HCT116 (cell line): Measurements from ENCODE around the gene PKP1. TPM values are rescaled to one million over a fixed set of nuclear protein-coding genes. Genes with fewer than 3 reads are reported as not detected.
A peak's percentile ranks its signal among the peaks of the same experiment; 100 is the strongest.

Experiments used
- ATAC-seq: fragments of 200-7000 bp; cut with Tn5 transposase; 2 replicates; pipeline ENCODE4 v1.9.1; 2020; ENCODE audit warnings: mild to moderate bottlenecking, moderate library complexity
- Bru-seq: library from RNA; stranded (reverse); fragments of 400-500 nt; gene quantifications from one replicate; lab custom pipeline; 2021; lab: Mats Ljungman, UMichigan
- BruChase-seq, 2 experiments: library from RNA; stranded (reverse); fragments of 400-500 nt; gene quantifications; one replicate each; lab custom pipeline; 2021; lab: Mats Ljungman, UMichigan
- BruUV-seq: library from RNA; stranded (reverse); fragments of 400-500 nt; replicated peaks from 2 replicates; lab custom pipeline; 2021; lab: Mats Ljungman, UMichigan
- CTCF ChIA-PET: fragments of 300-600 bp; sonication (Branson Sonifier 250); formaldehyde crosslinking; loops from one replicate; lab custom pipeline; 2021; ENCODE audit warnings: antibody characterized with exemption; lab: Charles Lee
- POLR2A ChIA-PET: fragments of 300-600, 350-600 bp; sonication (Branson Sonifier 250); formaldehyde crosslinking; loops from one replicate; lab custom pipeline; 2021; ENCODE audit warnings: antibody characterized with exemption; lab: Charles Lee
- RAD21 ChIA-PET, 2 experiments: fragments of 300-600 bp; sonication (Branson Sonifier 250); formaldehyde crosslinking; loops; one replicate each; lab custom pipeline; 2023; ENCODE audit warnings: low total read pairs in 2 of 2; ENCODE audit not compliant: uncharacterized antibody in 2 of 2, unreplicated experiment in 2 of 2, low non-redundant PET in 1 of 2; lab: Charles Lee
- DNase-seq: peaks from one replicate; pipeline ENCODE4 v3.0.0-alpha.2; 2010; ENCODE audit warnings: low read depth, low spot score
- H2AFZ ChIP-seq: fragments of 200-600 bp; shearing (Covaris generic), sonication (generic); 2 replicates; pipeline ENCODE4 v1.6.1; 2017; ENCODE audit warnings: low read depth, mixed run types, mixed read lengths, antibody characterized with exemption, low read length; ENCODE audit not compliant: poor library complexity, severe bottlenecking
- H3K27ac ChIP-seq: 2 replicates; pipeline ENCODE4 v1.5.1; 2012; ENCODE audit warnings: low read depth, low read length
- H3K27me3 ChIP-seq: fragments of 200-600 bp; sonication (generic); 2 replicates; pipeline ENCODE4 v1.6.1; 2016; ENCODE audit warnings: mixed run types, low read length, mixed read lengths; ENCODE audit not compliant: insufficient read depth
- H3K36me3 ChIP-seq, 2 experiments: fragments of 200-500 bp in 1 of 2; fragments of 200-600 bp in 1 of 2; sonication (Bioruptor generic) in 1 of 2; sonication (generic) in 1 of 2; 2 replicates each; pipeline versions ENCODE4 v1.5.1 to v1.6.1; 2014 to 2016; ENCODE audit warnings: low read length in 2 of 2, inconsistent platforms in 1 of 2, mixed read lengths in 1 of 2, mixed run types in 1 of 2; ENCODE audit not compliant: insufficient read depth in 2 of 2, control insufficient read depth in 1 of 2
- H3K4me1 ChIP-seq, 2 experiments: fragments of 200-600 bp in 1 of 2; sonication (generic) in 1 of 2; 2 replicates each; pipeline versions ENCODE4 v1.5.1 to v1.6.1; 2012 to 2017; ENCODE audit warnings: low read length in 2 of 2, inconsistent platforms in 1 of 2, mild to moderate bottlenecking in 1 of 2, mixed read lengths in 1 of 2, mixed run types in 1 of 2, moderate library complexity in 1 of 2; ENCODE audit not compliant: insufficient read depth in 2 of 2, control insufficient read depth in 1 of 2
- H3K4me2 ChIP-seq: fragments of 200-600 bp; sonication (generic); 2 replicates; pipeline ENCODE4 v1.6.1; 2017; ENCODE audit warnings: mixed run types, low read length, mixed read lengths
- H3K4me3 ChIP-seq, 2 experiments: fragments of 200-600 bp in 1 of 2; sonication (generic) in 1 of 2; replicated peaks in 1 of 2; 2 replicates each; pipeline ENCODE4 v1.5.1; 2011 to 2016; ENCODE audit warnings: low read length in 2 of 2, control low read depth in 1 of 2, low read depth in 1 of 2, mild to moderate bottlenecking in 1 of 2, mixed read lengths in 1 of 2, mixed run types in 1 of 2
- H3K79me2 ChIP-seq: fragments of 200-600 bp; sonication (generic); 2 replicates; pipeline ENCODE4 v1.6.1; 2017; ENCODE audit warnings: mild to moderate bottlenecking, mixed run types, low read length, moderate library complexity, mixed read lengths; ENCODE audit not compliant: insufficient read depth
- H3K9ac ChIP-seq: fragments of 200-600 bp; sonication (generic); 2 replicates; pipeline ENCODE4 v1.6.1; 2016; ENCODE audit warnings: low read length, mixed read lengths
- H3K9me2 ChIP-seq: fragments of 200-600 bp; sonication (generic), shearing (Covaris generic); 2 replicates; pipeline ENCODE4 v1.6.1; 2017; ENCODE audit warnings: mixed run types, mild to moderate bottlenecking, moderate library complexity; ENCODE audit not compliant: insufficient read depth
- H3K9me3 ChIP-seq, 2 experiments: fragments of 200-500 bp in 1 of 2; fragments of 200-600 bp in 1 of 2; sonication (Bioruptor generic) in 1 of 2; sonication (generic) in 1 of 2; 2 replicates each; pipeline ENCODE4 v1.6.1; 2014 to 2017; ENCODE audit warnings: low read length in 2 of 2, mixed read lengths in 2 of 2, inconsistent platforms in 1 of 2, low read depth in 1 of 2, mild to moderate bottlenecking in 1 of 2, mixed run types in 1 of 2, moderate library complexity in 1 of 2; ENCODE audit not compliant: control insufficient read depth in 1 of 2, insufficient read depth in 1 of 2
- H4K20me1 ChIP-seq: fragments of 200-600 bp; sonication (generic), shearing (Covaris generic); 2 replicates; pipeline ENCODE4 v1.6.1; 2017; ENCODE audit warnings: mixed run types, mild to moderate bottlenecking, moderate library complexity; ENCODE audit not compliant: insufficient read depth
- EGR1 ChIP-seq: IDR thresholded peaks from 2 replicates; pipeline ENCODE4 v1.6.1; 2012; ENCODE audit warnings: low read depth
- ELF1 ChIP-seq: IDR thresholded peaks from 2 replicates; pipeline ENCODE4 v1.6.1; 2012; ENCODE audit warnings: low read depth, borderline replicate concordance
- JUND ChIP-seq: IDR thresholded peaks from 2 replicates; pipeline ENCODE4 v1.6.1; 2012
- SRF ChIP-seq: IDR thresholded peaks from 2 replicates; pipeline ENCODE4 v1.6.1; 2012; ENCODE audit warnings: low read depth
- YY1 ChIP-seq: IDR thresholded peaks from 2 replicates; pipeline ENCODE4 v1.6.1; 2011; ENCODE audit warnings: low read length, low read depth, moderate library complexity, mild to moderate bottlenecking; ENCODE audit not compliant: insufficient replicate concordance; ENCODE audit errors: extremely low read depth
- intact Hi-C: fragments of 100-400 bp; cut with micrococcal nuclease; formaldehyde crosslinking; loops from 2 replicates; pipeline ENCODE4 v1.10.0; 2022
- long read RNA-seq: library from polyadenylated mRNA; unstranded; transcript quantifications from one replicate; pipeline ENCODE4 v2.0.0, GENCODE V29; 2021; ENCODE audit not compliant: unreplicated experiment
- polyA plus RNA-seq: library from polyadenylated mRNA; unstranded; fragments of >200 nt; gene quantifications from 2 replicates; pipeline ENCODE4 v1.2.1, GENCODE V29; 2012; ENCODE audit warnings: missing spikeins
- total RNA-seq: library from RNA; stranded (reverse); gene quantifications from one replicate; pipeline ENCODE4 v1.2.1, GENCODE V29; 2021; ENCODE audit not compliant: unreplicated experiment
- TF ChIP-seq, protein P1 (sequence below): IDR thresholded peaks from 2 replicates; pipeline ENCODE4 v1.6.1; 2011; ENCODE audit warnings: mild to moderate bottlenecking, low read length, moderate library complexity; ENCODE audit not compliant: insufficient replicate concordance; ENCODE audit errors: extremely low read depth
- TF ChIP-seq, protein P2 (sequence below): IDR thresholded peaks from 2 replicates; pipeline ENCODE4 v1.6.1; 2012
- TF ChIP-seq, protein P3 (sequence below): IDR thresholded peaks from 2 replicates; pipeline ENCODE4 v1.6.1; 2012; ENCODE audit warnings: low read depth
- TF ChIP-seq, protein P4 (sequence below), 3 experiments: fragments of 200-600 bp in 1 of 3; sonication (generic) in 1 of 3; IDR thresholded peaks in 2 of 3; conservative IDR thresholded peaks in 1 of 3; 2 replicates each; pipeline ENCODE4 v1.5.1; 2012 to 2017; ENCODE audit warnings: low read depth in 2 of 3, low read length in 2 of 3, antibody characterized with exemption in 1 of 3, borderline replicate concordance in 1 of 3, control low read depth in 1 of 3, mild to moderate bottlenecking in 1 of 3, mixed read lengths in 1 of 3, mixed run types in 1 of 3, moderate library complexity in 1 of 3; ENCODE audit not compliant: insufficient read depth in 1 of 3

PKP1 gene, protein sequence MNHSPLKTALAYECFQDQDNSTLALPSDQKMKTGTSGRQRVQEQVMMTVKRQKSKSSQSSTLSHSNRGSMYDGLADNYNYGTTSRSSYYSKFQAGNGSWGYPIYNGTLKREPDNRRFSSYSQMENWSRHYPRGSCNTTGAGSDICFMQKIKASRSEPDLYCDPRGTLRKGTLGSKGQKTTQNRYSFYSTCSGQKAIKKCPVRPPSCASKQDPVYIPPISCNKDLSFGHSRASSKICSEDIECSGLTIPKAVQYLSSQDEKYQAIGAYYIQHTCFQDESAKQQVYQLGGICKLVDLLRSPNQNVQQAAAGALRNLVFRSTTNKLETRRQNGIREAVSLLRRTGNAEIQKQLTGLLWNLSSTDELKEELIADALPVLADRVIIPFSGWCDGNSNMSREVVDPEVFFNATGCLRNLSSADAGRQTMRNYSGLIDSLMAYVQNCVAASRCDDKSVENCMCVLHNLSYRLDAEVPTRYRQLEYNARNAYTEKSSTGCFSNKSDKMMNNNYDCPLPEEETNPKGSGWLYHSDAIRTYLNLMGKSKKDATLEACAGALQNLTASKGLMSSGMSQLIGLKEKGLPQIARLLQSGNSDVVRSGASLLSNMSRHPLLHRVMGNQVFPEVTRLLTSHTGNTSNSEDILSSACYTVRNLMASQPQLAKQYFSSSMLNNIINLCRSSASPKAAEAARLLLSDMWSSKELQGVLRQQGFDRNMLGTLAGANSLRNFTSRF
- total RNA-seq (0.07 TPM), Bru-seq, nascent RNA (percentile 10 among the genes with signal in this experiment), BruChase-seq, experiment 1, labeled RNA remaining after a 6-hour chase (percentile 13 among the genes with signal in this experiment), BruChase-seq, experiment 2, labeled RNA remaining after a 2-hour chase (percentile 11 among the genes with signal in this experiment)
- 0.01 and 0.07 TPM in 2 replicates for polyA plus RNA-seq
- long read RNA-seq: 0 reads

DNA sequence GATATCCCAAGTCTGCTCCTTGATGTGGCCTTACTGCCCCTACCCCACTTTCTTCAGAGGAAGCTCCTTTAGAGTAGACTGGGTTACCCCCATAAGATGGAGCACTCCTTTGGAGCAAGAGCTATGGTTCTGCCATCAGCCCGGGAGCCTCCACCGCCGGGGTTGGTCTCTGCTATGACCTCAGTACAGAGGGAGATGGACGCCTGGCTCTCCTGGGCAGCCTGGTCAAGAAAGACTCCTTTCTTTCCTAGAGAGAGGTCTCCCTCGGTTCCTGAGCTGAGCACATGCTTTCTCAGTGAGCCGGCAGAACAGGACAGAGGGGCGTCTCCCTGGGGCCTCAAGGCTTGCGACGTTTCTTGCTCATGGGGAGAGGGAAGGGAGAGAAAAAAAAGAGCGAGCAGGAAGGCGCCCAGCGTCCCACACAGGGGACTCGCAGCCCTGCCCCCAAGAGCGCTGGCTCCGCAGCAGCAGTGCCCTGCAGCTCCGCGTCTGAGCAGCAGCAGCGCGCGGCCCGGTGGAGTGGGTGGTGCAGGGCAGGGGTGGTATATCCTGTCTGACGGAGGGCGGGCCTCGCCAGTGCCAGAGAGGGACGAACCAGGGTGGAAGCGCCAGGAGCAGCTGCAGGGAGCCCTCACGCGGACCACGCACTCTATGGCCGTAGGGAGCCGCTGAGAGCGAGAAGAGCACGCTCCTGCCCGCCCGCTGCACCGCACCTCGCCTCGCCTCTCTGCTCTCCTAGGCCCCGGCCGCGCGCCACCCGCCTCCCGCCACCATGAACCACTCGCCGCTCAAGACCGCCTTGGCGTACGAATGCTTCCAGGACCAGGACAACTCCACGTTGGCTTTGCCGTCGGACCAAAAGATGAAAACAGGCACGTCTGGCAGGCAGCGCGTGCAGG, at the start of gene PKP1:
PKP1 (plus strand) TSS at position 576 of the 899 bp plus-strand sequence; CDS start at position 773, 197 bp downstream.
- Histone ChIP-seq H4K20me1 (no peaks in the 10 kb centered on the region), H3K9ac (no peak within 1 kb of the TSS), H3K4me1 (no peaks in the 10 kb centered on the region), H3K79me2 (no peaks in the 10 kb centered on the region), H3K9me3 (no peaks in the 10 kb centered on the region), H3K9me2 (no peaks in the 10 kb centered on the region), H3K36me3 (no peaks in the 10 kb centered on the region), H2AFZ (no peak within 1 kb of the TSS), H3K27me3 (peaks cover 15% of the 10 kb centered on the region; the same call in 1 of the 2 replicates), H3K4me3 (no peak within 1 kb of the TSS), H3K4me2 (no peak within 1 kb of the TSS), H3K27ac (no peak within 1 kb of the TSS)
- POLR2A ChIA-PET: no interaction called here
- ATAC-seq (no peak), DNase-seq (no peak)
- TF ChIP-seq YY1 (no peak), JUND (no peak), SRF (no peak), ELF1 (no peak), EGR1 (no peak)
- TF ChIP-seq, protein P1, sequence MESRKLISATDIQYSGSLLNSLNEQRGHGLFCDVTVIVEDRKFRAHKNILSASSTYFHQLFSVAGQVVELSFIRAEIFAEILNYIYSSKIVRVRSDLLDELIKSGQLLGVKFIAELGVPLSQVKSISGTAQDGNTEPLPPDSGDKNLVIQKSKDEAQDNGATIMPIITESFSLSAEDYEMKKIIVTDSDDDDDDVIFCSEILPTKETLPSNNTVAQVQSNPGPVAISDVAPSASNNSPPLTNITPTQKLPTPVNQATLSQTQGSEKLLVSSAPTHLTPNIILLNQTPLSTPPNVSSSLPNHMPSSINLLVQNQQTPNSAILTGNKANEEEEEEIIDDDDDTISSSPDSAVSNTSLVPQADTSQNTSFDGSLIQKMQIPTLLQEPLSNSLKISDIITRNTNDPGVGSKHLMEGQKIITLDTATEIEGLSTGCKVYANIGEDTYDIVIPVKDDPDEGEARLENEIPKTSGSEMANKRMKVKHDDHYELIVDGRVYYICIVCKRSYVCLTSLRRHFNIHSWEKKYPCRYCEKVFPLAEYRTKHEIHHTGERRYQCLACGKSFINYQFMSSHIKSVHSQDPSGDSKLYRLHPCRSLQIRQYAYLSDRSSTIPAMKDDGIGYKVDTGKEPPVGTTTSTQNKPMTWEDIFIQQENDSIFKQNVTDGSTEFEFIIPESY: no peak
- TF ChIP-seq, protein P2, sequence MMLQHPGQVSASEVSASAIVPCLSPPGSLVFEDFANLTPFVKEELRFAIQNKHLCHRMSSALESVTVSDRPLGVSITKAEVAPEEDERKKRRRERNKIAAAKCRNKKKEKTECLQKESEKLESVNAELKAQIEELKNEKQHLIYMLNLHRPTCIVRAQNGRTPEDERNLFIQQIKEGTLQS: no peak
- TF ChIP-seq, protein P3, sequence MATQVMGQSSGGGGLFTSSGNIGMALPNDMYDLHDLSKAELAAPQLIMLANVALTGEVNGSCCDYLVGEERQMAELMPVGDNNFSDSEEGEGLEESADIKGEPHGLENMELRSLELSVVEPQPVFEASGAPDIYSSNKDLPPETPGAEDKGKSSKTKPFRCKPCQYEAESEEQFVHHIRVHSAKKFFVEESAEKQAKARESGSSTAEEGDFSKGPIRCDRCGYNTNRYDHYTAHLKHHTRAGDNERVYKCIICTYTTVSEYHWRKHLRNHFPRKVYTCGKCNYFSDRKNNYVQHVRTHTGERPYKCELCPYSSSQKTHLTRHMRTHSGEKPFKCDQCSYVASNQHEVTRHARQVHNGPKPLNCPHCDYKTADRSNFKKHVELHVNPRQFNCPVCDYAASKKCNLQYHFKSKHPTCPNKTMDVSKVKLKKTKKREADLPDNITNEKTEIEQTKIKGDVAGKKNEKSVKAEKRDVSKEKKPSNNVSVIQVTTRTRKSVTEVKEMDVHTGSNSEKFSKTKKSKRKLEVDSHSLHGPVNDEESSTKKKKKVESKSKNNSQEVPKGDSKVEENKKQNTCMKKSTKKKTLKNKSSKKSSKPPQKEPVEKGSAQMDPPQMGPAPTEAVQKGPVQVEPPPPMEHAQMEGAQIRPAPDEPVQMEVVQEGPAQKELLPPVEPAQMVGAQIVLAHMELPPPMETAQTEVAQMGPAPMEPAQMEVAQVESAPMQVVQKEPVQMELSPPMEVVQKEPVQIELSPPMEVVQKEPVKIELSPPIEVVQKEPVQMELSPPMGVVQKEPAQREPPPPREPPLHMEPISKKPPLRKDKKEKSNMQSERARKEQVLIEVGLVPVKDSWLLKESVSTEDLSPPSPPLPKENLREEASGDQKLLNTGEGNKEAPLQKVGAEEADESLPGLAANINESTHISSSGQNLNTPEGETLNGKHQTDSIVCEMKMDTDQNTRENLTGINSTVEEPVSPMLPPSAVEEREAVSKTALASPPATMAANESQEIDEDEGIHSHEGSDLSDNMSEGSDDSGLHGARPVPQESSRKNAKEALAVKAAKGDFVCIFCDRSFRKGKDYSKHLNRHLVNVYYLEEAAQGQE: no peak
- TF ChIP-seq, protein P4, sequence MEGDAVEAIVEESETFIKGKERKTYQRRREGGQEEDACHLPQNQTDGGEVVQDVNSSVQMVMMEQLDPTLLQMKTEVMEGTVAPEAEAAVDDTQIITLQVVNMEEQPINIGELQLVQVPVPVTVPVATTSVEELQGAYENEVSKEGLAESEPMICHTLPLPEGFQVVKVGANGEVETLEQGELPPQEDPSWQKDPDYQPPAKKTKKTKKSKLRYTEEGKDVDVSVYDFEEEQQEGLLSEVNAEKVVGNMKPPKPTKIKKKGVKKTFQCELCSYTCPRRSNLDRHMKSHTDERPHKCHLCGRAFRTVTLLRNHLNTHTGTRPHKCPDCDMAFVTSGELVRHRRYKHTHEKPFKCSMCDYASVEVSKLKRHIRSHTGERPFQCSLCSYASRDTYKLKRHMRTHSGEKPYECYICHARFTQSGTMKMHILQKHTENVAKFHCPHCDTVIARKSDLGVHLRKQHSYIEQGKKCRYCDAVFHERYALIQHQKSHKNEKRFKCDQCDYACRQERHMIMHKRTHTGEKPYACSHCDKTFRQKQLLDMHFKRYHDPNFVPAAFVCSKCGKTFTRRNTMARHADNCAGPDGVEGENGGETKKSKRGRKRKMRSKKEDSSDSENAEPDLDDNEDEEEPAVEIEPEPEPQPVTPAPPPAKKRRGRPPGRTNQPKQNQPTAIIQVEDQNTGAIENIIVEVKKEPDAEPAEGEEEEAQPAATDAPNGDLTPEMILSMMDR (IDR thresholded peaks at IDR 0.05 in 2 of 3, conservative IDR thresholded peaks at IDR 0.05 in 1 of 3; ENCODE audit: borderline replicate concordance in 1 of 3, insufficient read depth in 1 of 3, low read depth in 2 of 3, low read length in 2 of 3): no peak
- RAD21 ChIA-PET: no interaction called here
- intact Hi-C loops: no loop called here
- no TSS peak for BruUV-seq
- CTCF ChIA-PET: no interaction called here
